Measurements from ENCODE around the gene DDT.
"Not testable (repeated sequence)": the region's sequence is repeated elsewhere in the genome, so short reads cannot be mapped to it uniquely, and the experiment has no call there.

Gene DDT

GRCh38 chr22:24001314-24001713, 27.1 kb upstream of the DDT start:
- DNase-seq (ENCODE audit: low read depth, low spot score): no peak
- Histone ChIP-seq H3K27ac (no peak overlapping the region), H3K9me3 (ENCODE audit: low read depth, low read length) (no peaks in the 10 kb centered on the region), H3K4me3 (no peak overlapping the region), H3K9ac (ENCODE audit: insufficient read length) (no peak overlapping the region), H3K36me3 (ENCODE audit: insufficient read depth, low read length) (no peaks in the 10 kb centered on the region)
- TF ChIP-seq POLR2AphosphoS5 (IDR thresholded peaks at IDR 0.05; ENCODE audit: borderline replicate concordance, low read depth, low read length): no peak
- no peak for TF ChIP-seq FOXP2 (optimal IDR thresholded peaks at IDR 0.05; ENCODE audit: control extremely low read depth, extremely low read length, insufficient read depth)
- no peak for TF ChIP-seq EZH2 (IDR thresholded peaks at IDR 0.05)

- H3K4me3 ChIP-seq; H3K27ac ChIP-seq; H3K9ac ChIP-seq (ENCODE audit: insufficient read length); H3K36me3 ChIP-seq (ENCODE audit: insufficient read depth, low read length); H3K9me3 ChIP-seq (ENCODE audit: low read depth, low read length); DNase-seq (ENCODE audit: low read depth, low spot score): not testable (repeated sequence)
These were observed 25.5 kb upstream of the DDT start for GRCh38 chr22:23999779-24000178.

GRCh38 chr22:23997092-23997491, 22.9 kb upstream of the DDT start:
- no peak overlapping the region for H3K27ac ChIP-seq
- no peaks in the 10 kb centered on the region for H3K9me3 ChIP-seq (ENCODE audit: low read depth, low read length)
- H3K4me3 ChIP-seq: no peak overlapping the region
- no peak overlapping the region for H3K9ac ChIP-seq (ENCODE audit: insufficient read length)
- TF ChIP-seq EZH2 (IDR thresholded peaks at IDR 0.05): no peak
- no peak for TF ChIP-seq FOXP2 (optimal IDR thresholded peaks at IDR 0.05; ENCODE audit: control extremely low read depth, extremely low read length, insufficient read depth)
- no peak for TF ChIP-seq POLR2AphosphoS5 (IDR thresholded peaks at IDR 0.05; ENCODE audit: borderline replicate concordance, low read depth, low read length)
- H3K36me3 ChIP-seq (ENCODE audit: insufficient read depth, low read length): no peaks in the 10 kb centered on the region
- DNase-seq (ENCODE audit: low read depth, low spot score): no peak

- not testable (repeated sequence) for H3K36me3 ChIP-seq (ENCODE audit: insufficient read depth, low read length)
These were observed 19.4 kb upstream of the DDT start for GRCh38 chr22:23993581-23994177.

GRCh38 chr22:23993080-23993479, 18.8 kb upstream of the DDT start:
- not testable (repeated sequence) for DNase-seq (ENCODE audit: low read depth, low spot score); H3K4me3 ChIP-seq; H3K27ac ChIP-seq; H3K36me3 ChIP-seq (ENCODE audit: insufficient read depth, low read length); H3K9me3 ChIP-seq (ENCODE audit: low read depth, low read length); H3K9ac ChIP-seq (ENCODE audit: insufficient read length)

More at GRCh38 chr22:23993581-23994177, 19.4 kb upstream of the DDT start:
- not testable (repeated sequence) for H3K4me3 ChIP-seq; H3K9me3 ChIP-seq (ENCODE audit: low read depth, low read length); H3K27ac ChIP-seq; DNase-seq (ENCODE audit: low read depth, low spot score); H3K9ac ChIP-seq (ENCODE audit: insufficient read length)

- not testable (repeated sequence) for H3K27ac ChIP-seq; H3K4me3 ChIP-seq; H3K9ac ChIP-seq (ENCODE audit: insufficient read length); H3K9me3 ChIP-seq (ENCODE audit: low read depth, low read length); DNase-seq (ENCODE audit: low read depth, low spot score); H3K36me3 ChIP-seq (ENCODE audit: insufficient read depth, low read length)
These were observed 15.5 kb upstream of the DDT start for GRCh38 chr22:23989583-23990244.

- DNase-seq (ENCODE audit: low read depth, low spot score); H3K27ac ChIP-seq; H3K4me3 ChIP-seq: not testable (repeated sequence)
These were observed 12.4 kb upstream of the DDT start for GRCh38 chr22:23986538-23987178.

GRCh38 chr22:23986089-23986488, 11.8 kb upstream of the DDT start:
- H3K9me3 ChIP-seq (ENCODE audit: low read depth, low read length); H3K27ac ChIP-seq; DNase-seq (ENCODE audit: low read depth, low spot score); H3K36me3 ChIP-seq (ENCODE audit: insufficient read depth, low read length); H3K9ac ChIP-seq (ENCODE audit: insufficient read length); H3K4me3 ChIP-seq: not testable (repeated sequence)

More at GRCh38 chr22:23986538-23987178, 12.4 kb upstream of the DDT start:
- not testable (repeated sequence) for H3K9me3 ChIP-seq (ENCODE audit: low read depth, low read length); H3K36me3 ChIP-seq (ENCODE audit: insufficient read depth, low read length); H3K9ac ChIP-seq (ENCODE audit: insufficient read length)

- DNase-seq (ENCODE audit: low read depth, low spot score): no peak
- H3K4me3 ChIP-seq: no peak overlapping the region
These were observed 10.2 kb upstream of the DDT start for GRCh38 chr22:23984430-23984829.

GRCh38 chr22:23980567-23980966, 6.3 kb upstream of the DDT start:
- not testable (repeated sequence) for H3K4me3 ChIP-seq; H3K9ac ChIP-seq (ENCODE audit: insufficient read length); H3K9me3 ChIP-seq (ENCODE audit: low read depth, low read length); H3K36me3 ChIP-seq (ENCODE audit: insufficient read depth, low read length); DNase-seq (ENCODE audit: low read depth, low spot score); H3K27ac ChIP-seq

More at GRCh38 chr22:23984430-23984829, 10.2 kb upstream of the DDT start:
- Histone ChIP-seq H3K27ac (no peak overlapping the region), H3K36me3 (ENCODE audit: insufficient read depth, low read length) (no peaks in the 10 kb centered on the region), H3K9ac (ENCODE audit: insufficient read length) (no peak overlapping the region), H3K9me3 (ENCODE audit: low read depth, low read length) (no peaks in the 10 kb centered on the region)
- TF ChIP-seq EZH2 (IDR thresholded peaks at IDR 0.05) (no peak), POLR2AphosphoS5 (IDR thresholded peaks at IDR 0.05; ENCODE audit: borderline replicate concordance, low read depth, low read length) (no peak), FOXP2 (optimal IDR thresholded peaks at IDR 0.05; ENCODE audit: control extremely low read depth, extremely low read length, insufficient read depth) (no peak)

- not testable (repeated sequence) for H3K4me3 ChIP-seq
These were observed 5.5 kb upstream of the DDT start, which contains the start of gene GSTT2 for GRCh38 chr22:23979557-23980240. TSS of gene GSTT2 (plus strand) at chr22:23980134.

GRCh38 chr22:23977304-23977703, 3.1 kb upstream of the DDT start:
- H3K27ac ChIP-seq; DNase-seq (ENCODE audit: low read depth, low spot score); H3K9me3 ChIP-seq (ENCODE audit: low read depth, low read length); H3K36me3 ChIP-seq (ENCODE audit: insufficient read depth, low read length); H3K9ac ChIP-seq (ENCODE audit: insufficient read length); H3K4me3 ChIP-seq: not testable (repeated sequence)

More at GRCh38 chr22:23979557-23980240, 5.5 kb upstream of the DDT start, which contains the start of gene GSTT2:
- not testable (repeated sequence) for H3K27ac ChIP-seq; DNase-seq (ENCODE audit: low read depth, low spot score); H3K36me3 ChIP-seq (ENCODE audit: insufficient read depth, low read length); H3K9me3 ChIP-seq (ENCODE audit: low read depth, low read length); H3K9ac ChIP-seq (ENCODE audit: insufficient read length)
